HEK293 (cell line): ENCODE data around the gene DGKD.

ENCODE experiments used
- CTCF ChIA-PET: fragments of 350-600 bp; formaldehyde crosslinking; extraction: SDS; loops from one replicate; lab custom pipeline; 2021; ENCODE audit warnings: antibody characterized with exemption; lab: Yijun Ruan, JAX
- POLR2A ChIA-PET: fragments of 300-600 bp; formaldehyde crosslinking; extraction: SDS; loops from one replicate; lab custom pipeline; 2020; ENCODE audit warnings: antibody characterized with exemption, inconsistent platforms; lab: Yijun Ruan, JAX
- H3K27ac ChIP-seq: fragments of 200-500 bp; sonication (Bioruptor generic); 2 replicates; pipeline ENCODE4 v1.5.1; 2014; ENCODE audit warnings: low read depth, low read length, control low read depth, inconsistent platforms; ENCODE audit errors: extremely low read depth
- H3K36me3 ChIP-seq, 2 experiments: fragments of 200-500 bp in 1 of 2; sonication (Bioruptor generic) in 1 of 2; 1 replicate in 1 of 2; 2 replicates in 1 of 2; pipeline ENCODE4 v1.5.1; 2014 to 2017; ENCODE audit warnings: inconsistent platforms in 2 of 2, low read length in 2 of 2; ENCODE audit not compliant: control insufficient read depth in 2 of 2, insufficient read depth in 1 of 2
- H3K4me1 ChIP-seq: fragments of 200-500 bp; sonication (Bioruptor generic); 2 replicates; pipeline ENCODE4 v1.5.1; 2014; ENCODE audit warnings: mild to moderate bottlenecking, low read length, inconsistent platforms; ENCODE audit not compliant: control insufficient read depth, insufficient read depth
- H3K4me3 ChIP-seq: 2 replicates; pipeline ENCODE4 v1.5.1; 2011; ENCODE audit warnings: low read depth, mild to moderate bottlenecking, control low read depth, low read length, moderate library complexity
- H3K9me3 ChIP-seq: fragments of 200-500 bp; sonication (Bioruptor generic); 2 replicates; pipeline ENCODE4 v1.5.1; 2014; ENCODE audit warnings: low read depth, low read length, inconsistent platforms; ENCODE audit not compliant: control insufficient read depth, insufficient read depth
- HOXC10 ChIP-seq: sonication (generic); formaldehyde crosslinking; IDR thresholded peaks from 2 replicates; pipeline ENCODE4 v1.8.1; 2023; ENCODE audit warnings: mild to moderate bottlenecking, missing genetic modification reagents
- KLF1 ChIP-seq: fragments of 450-650 bp; formaldehyde crosslinking; IDR thresholded peaks from 2 replicates; pipeline ENCODE4 v1.5.1; 2016; ENCODE audit warnings: missing biosample characterization, missing genetic modification characterization
- KLF17 ChIP-seq: fragments of 450-650 bp; formaldehyde crosslinking; IDR thresholded peaks from 2 replicates; pipeline ENCODE4 v1.5.1; 2016; ENCODE audit warnings: missing biosample characterization, missing genetic modification characterization
- MEIS1 ChIP-seq: sonication (generic); formaldehyde crosslinking; IDR thresholded peaks from 2 replicates; pipeline ENCODE4 v1.8.1; 2022; ENCODE audit warnings: missing genetic modification reagents, mild to moderate bottlenecking, borderline replicate concordance
- PRDM4 ChIP-seq: fragments of 450-650 bp; formaldehyde crosslinking; IDR thresholded peaks from 2 replicates; pipeline ENCODE4 v1.5.1; 2017; ENCODE audit warnings: missing biosample characterization, missing genetic modification characterization
- RBAK ChIP-seq: fragments of 450-650 bp; formaldehyde crosslinking; IDR thresholded peaks from 2 replicates; pipeline ENCODE4 v1.5.1; 2016; ENCODE audit warnings: missing biosample characterization, missing genetic modification characterization
- SP3 ChIP-seq: fragments of 450-650 bp; formaldehyde crosslinking; IDR thresholded peaks from 2 replicates; pipeline ENCODE4 v1.5.1; 2016; ENCODE audit warnings: missing biosample characterization, missing genetic modification characterization
- ZFP37 ChIP-seq: fragments of 450-650 bp; formaldehyde crosslinking; IDR thresholded peaks from 2 replicates; pipeline ENCODE4 v1.5.1; 2016; ENCODE audit warnings: missing biosample characterization, missing genetic modification characterization
- ZNF10 ChIP-seq: fragments of 450-650 bp; formaldehyde crosslinking; IDR thresholded peaks from 2 replicates; pipeline ENCODE4 v1.5.1; 2017; ENCODE audit warnings: missing biosample characterization, missing genetic modification characterization
- ZNF140 ChIP-seq: fragments of 450-650 bp; formaldehyde crosslinking; IDR thresholded peaks from 2 replicates; pipeline ENCODE4 v1.5.1; 2016; ENCODE audit warnings: missing biosample characterization, missing genetic modification characterization
- ZNF214 ChIP-seq: fragments of 450-650 bp; formaldehyde crosslinking; IDR thresholded peaks from 2 replicates; pipeline ENCODE4 v1.5.1; 2017; ENCODE audit warnings: missing biosample characterization, mild to moderate bottlenecking, missing genetic modification characterization, borderline replicate concordance
- ZNF26 ChIP-seq: fragments of 450-650 bp; formaldehyde crosslinking; IDR thresholded peaks from 2 replicates; pipeline ENCODE4 v1.5.1; 2016; ENCODE audit warnings: missing biosample characterization, missing genetic modification characterization
- ZNF292 ChIP-seq: fragments of 450-650 bp; formaldehyde crosslinking; IDR thresholded peaks from 2 replicates; pipeline ENCODE4 v1.5.1; 2016; ENCODE audit warnings: low read depth, missing biosample characterization, missing genetic modification characterization, borderline replicate concordance
- ZNF324 ChIP-seq: fragments of 450-650 bp; formaldehyde crosslinking; IDR thresholded peaks from 2 replicates; pipeline ENCODE4 v1.5.1; 2016; ENCODE audit warnings: missing biosample characterization, missing genetic modification characterization
- ZNF398 ChIP-seq: fragments of 450-650 bp; formaldehyde crosslinking; IDR thresholded peaks from 2 replicates; pipeline ENCODE4 v1.5.1; 2017; ENCODE audit warnings: missing biosample characterization, missing genetic modification characterization
- ZNF433 ChIP-seq: fragments of 450-650 bp; formaldehyde crosslinking; IDR thresholded peaks from 2 replicates; pipeline ENCODE4 v1.5.1; 2016; ENCODE audit warnings: missing biosample characterization, missing genetic modification characterization, low read depth
- ZNF518A ChIP-seq: fragments of 450-650 bp; formaldehyde crosslinking; conservative IDR thresholded peaks from 2 replicates; pipeline ENCODE4 v1.5.1; 2016; ENCODE audit warnings: low read depth, missing biosample characterization, missing genetic modification characterization
- ZNF544 ChIP-seq: fragments of 450-650 bp; formaldehyde crosslinking; IDR thresholded peaks from 2 replicates; pipeline ENCODE4 v1.5.0; 2017; ENCODE audit warnings: missing biosample characterization, missing genetic modification characterization
- ZNF555 ChIP-seq: fragments of 450-650 bp; formaldehyde crosslinking; conservative IDR thresholded peaks from 2 replicates; pipeline ENCODE4 v1.5.1; 2017; ENCODE audit warnings: missing biosample characterization, mild to moderate bottlenecking, missing genetic modification characterization, inconsistent platforms
- ZNF624 ChIP-seq: fragments of 450-650 bp; formaldehyde crosslinking; IDR thresholded peaks from 2 replicates; pipeline ENCODE4 v1.5.1; 2017; ENCODE audit warnings: missing biosample characterization, missing genetic modification characterization

DGKD gene

GRCh38 chr2:233464056-233464455 lies 109.8 kb downstream of the DGKD start (continued):
- no peak for TF ChIP-seq KLF17 (tag by site-specific recombination)
- TF ChIP-seq MEIS1 (CRISPR knock-in tag) = no peak
- TF ChIP-seq ZNF624 = no peak
- no peak for TF ChIP-seq PRDM4 (tag by site-specific recombination)
- no peak for TF ChIP-seq ZNF10 (tag by site-specific recombination)
- no peak for TF ChIP-seq ZNF214 (tag by site-specific recombination)
- no peak for TF ChIP-seq ZNF292
- no peak for TF ChIP-seq RBAK (tag by site-specific recombination)

- no peaks in the 10 kb centered on the region for H3K4me1 ChIP-seq
- ChIA-PET POLR2A (no interaction called here), CTCF (no interaction called here)
- TF ChIP-seq ZNF140 = no peak
- TF ChIP-seq KLF1 (tag by site-specific recombination) = no peak
- no peak for TF ChIP-seq SP3
- TF ChIP-seq HOXC10 (CRISPR knock-in tag) = no peak
- TF ChIP-seq ZNF398 (tag by site-specific recombination) = no peak
- TF ChIP-seq ZNF324 (tag by site-specific recombination) = no peak
- H3K36me3 ChIP-seq = peaks cover 0 to 83% of the 10 kb centered on the region in 2 experiments; a peak in 2 of 3 replicates
- no peak overlapping the region for H3K27ac ChIP-seq
- H3K4me3 ChIP-seq = no peak overlapping the region
- no peaks in the 10 kb centered on the region for H3K9me3 ChIP-seq
These were observed 110.4 kb downstream of the DGKD start for GRCh38 chr2:233464531-233465240.

GRCh38 chr2:233466991-233467603 lies 112.8 kb downstream of the DGKD start:
- Histone ChIP-seq H3K4me3 (no peak overlapping the region), H3K9me3 (no peaks in the 10 kb centered on the region), H3K27ac (no peak overlapping the region), H3K36me3 (peaks cover 0 to 84% of the 10 kb centered on the region in 2 experiments; a peak in 2 of 3 replicates), H3K4me1 (no peaks in the 10 kb centered on the region)
- POLR2A ChIA-PET = no interaction called here
- CTCF ChIA-PET = no interaction called here
- no peak for TF ChIP-seq ZNF555 (tag by site-specific recombination)
- TF ChIP-seq ZNF433 (tag by site-specific recombination) = no peak
- TF ChIP-seq ZNF26 (tag by site-specific recombination) = no peak
- TF ChIP-seq ZNF544 (tag by site-specific recombination) = no peak
- no peak for TF ChIP-seq ZFP37 (tag by site-specific recombination)
- TF ChIP-seq ZNF518A (tag by site-specific recombination) = no peak
